ENCODE measurements around the gene MFSD1. TPM values are rescaled to one million over a fixed set of nuclear protein-coding genes. Genes with fewer than 3 reads are reported as not detected.

The MFSD1 gene
- total and polyA plus RNA-seq, 2 of the 4 experiments (the other 2 are of a cell fraction): 50.4 to 64.2 TPM

DNA sequence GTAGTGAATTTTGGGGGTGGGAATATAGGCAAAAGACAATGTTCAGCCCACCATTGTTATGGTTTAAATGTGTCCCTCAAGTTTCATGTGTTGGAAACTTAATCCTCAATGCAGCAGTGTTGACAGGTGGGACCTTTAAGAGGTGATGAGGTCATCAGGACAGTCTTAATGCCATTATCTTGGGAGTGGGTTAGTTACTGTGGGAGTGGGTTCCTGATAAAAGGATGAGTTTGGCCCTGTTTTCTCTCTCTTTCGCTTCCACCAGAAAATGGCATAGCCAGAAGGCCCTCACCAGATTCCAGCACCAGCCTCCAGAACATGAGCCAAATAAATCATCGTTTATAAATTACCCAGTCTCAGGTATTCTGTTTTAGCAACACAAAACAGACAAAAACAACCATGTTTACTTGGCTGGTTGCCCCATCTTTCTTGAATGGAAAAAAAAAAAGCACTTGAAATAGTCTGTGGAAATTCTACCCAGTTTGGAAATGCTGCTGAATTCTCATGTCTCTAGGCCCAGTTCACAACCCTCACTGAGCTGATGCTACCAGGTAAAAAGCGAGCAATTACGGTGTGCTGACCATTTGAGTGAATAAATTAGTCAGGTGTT is 31.0 kb upstream of the MFSD1 start (continued):
- TF ChIP-seq, protein P1, sequence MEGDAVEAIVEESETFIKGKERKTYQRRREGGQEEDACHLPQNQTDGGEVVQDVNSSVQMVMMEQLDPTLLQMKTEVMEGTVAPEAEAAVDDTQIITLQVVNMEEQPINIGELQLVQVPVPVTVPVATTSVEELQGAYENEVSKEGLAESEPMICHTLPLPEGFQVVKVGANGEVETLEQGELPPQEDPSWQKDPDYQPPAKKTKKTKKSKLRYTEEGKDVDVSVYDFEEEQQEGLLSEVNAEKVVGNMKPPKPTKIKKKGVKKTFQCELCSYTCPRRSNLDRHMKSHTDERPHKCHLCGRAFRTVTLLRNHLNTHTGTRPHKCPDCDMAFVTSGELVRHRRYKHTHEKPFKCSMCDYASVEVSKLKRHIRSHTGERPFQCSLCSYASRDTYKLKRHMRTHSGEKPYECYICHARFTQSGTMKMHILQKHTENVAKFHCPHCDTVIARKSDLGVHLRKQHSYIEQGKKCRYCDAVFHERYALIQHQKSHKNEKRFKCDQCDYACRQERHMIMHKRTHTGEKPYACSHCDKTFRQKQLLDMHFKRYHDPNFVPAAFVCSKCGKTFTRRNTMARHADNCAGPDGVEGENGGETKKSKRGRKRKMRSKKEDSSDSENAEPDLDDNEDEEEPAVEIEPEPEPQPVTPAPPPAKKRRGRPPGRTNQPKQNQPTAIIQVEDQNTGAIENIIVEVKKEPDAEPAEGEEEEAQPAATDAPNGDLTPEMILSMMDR (conservative IDR thresholded peaks at IDR 0.05; ENCODE audit: low read depth, low read length): no peak

DNA sequence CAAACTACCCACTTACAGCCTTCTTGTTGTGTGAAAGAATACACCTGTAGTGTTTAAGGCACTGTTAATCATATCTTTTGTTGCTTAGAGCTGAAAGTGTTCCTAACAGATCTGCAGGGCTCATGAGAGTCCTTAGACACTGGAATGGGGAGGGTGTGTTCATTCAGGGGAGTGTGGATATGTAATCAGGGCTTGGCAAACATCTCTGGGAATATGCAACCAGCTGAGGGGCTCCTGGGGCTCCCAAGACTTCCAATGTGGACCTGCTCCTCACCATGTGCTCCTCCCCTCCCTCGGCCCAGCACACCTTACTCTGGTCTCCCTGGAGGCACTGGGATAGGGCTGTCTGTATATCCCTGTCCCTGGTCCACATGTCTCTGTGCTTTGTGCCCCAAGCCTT is 30.3 kb upstream of the MFSD1 start:
- H2BK15ac ChIP-seq (ENCODE audit: low read depth, low read length): peak overlapping the region; percentile 25; the same call in 1 of the 3 replicates
- ChIA-PET POLR2A (ENCODE audit: unreplicated experiment) (no interaction called here), CTCF (no interaction called here)
- peak overlapping the region; percentile 67 for H3K18ac ChIP-seq (ENCODE audit: low read depth, low read length)
- ATAC-seq (ENCODE audit: low read depth) (no peak), DNase-seq (no peak)
- peaks cover 23% of the 10 kb centered on the region for H3K4me1 ChIP-seq (ENCODE audit: control insufficient read depth, insufficient read depth, low read length)
- no peak overlapping the region for H2BK5ac ChIP-seq (ENCODE audit: low read depth, low read length, poor library complexity, severe bottlenecking)
- no peaks in the 10 kb centered on the region; a peak in 1 of 4 replicates for H3K79me1 ChIP-seq (ENCODE audit: low read depth in 1 of 2, low read length in 2 of 2)
- no peak overlapping the region for H3K4me2 ChIP-seq (ENCODE audit: low read depth, low read length)
- peaks cover 12% of the 10 kb centered on the region for H3K9me1 ChIP-seq (ENCODE audit: insufficient read depth, low read length)
- BruUV-seq (replicated peaks): no TSS peak
- no peak overlapping the region for H3K27ac ChIP-seq (ENCODE audit: insufficient read depth, low read length)
- H3K9me3 ChIP-seq (ENCODE audit: control insufficient read depth, insufficient read depth, low read length): no peaks in the 10 kb centered on the region
- dilution Hi-C loops (cut with HindIII; ENCODE audit: low sequenced_read_pairs, unreplicated experiment): no loop called here
- H3K23ac ChIP-seq (ENCODE audit: low read depth, low read length): no peak overlapping the region
- no peak overlapping the region for H2AK9ac ChIP-seq (replicated peaks; ENCODE audit: low read depth, low read length, poor library complexity)
- H2AK5ac ChIP-seq (ENCODE audit: low read depth, low read length): peak overlapping the region; percentile 77; the same call in 1 of the 2 replicates
- no peak overlapping the region for H3K56ac ChIP-seq (ENCODE audit: extremely low read depth, insufficient read depth, low read length)
- 0 out of 2 replicates have a peak, but pooled peaks cover 2% of the 10 kb centered on the region for H4K20me1 ChIP-seq (ENCODE audit: insufficient read depth, low read length)
- no CpG with 5 or more reads among the region's 1 CpG for WGBS, 2 experiments (ENCODE audit: extremely low coverage in 2 of 2, insufficient read length in 1 of 2)
- intact Hi-C loops (cut with micrococcal nuclease): no loop called here
- H4K5ac ChIP-seq (ENCODE audit: low read depth, low read length): no peak overlapping the region; the same call in 1 of the 2 replicates
- peak overlapping the region; percentile 31 for H4K91ac ChIP-seq (ENCODE audit: insufficient read depth, low read depth, low read length)
- peak overlapping the region; percentile 49; the same call in 1 of the 2 replicates for H3K4ac ChIP-seq (ENCODE audit: low read depth, low read length)
- no peak overlapping the region; the same call in 1 of the 2 replicates for H3K14ac ChIP-seq (replicated peaks; ENCODE audit: low read depth, low read length)
- H3K4me3 ChIP-seq (ENCODE audit: insufficient read depth, low read depth, low read length): no peak overlapping the region
- peak overlapping the region; percentile 33; the same call in 1 of the 2 replicates for H2BK120ac ChIP-seq (ENCODE audit: low read depth, low read length)
- no peaks in the 10 kb centered on the region for H3K27me3 ChIP-seq (ENCODE audit: control insufficient read depth, insufficient read depth, low read length)
- H3K9ac ChIP-seq (ENCODE audit: low read depth, low read length): no peak overlapping the region
- H2BK20ac ChIP-seq (ENCODE audit: low read depth, low read length): peak overlapping the region; percentile 36; the same call in 1 of the 2 replicates
- in situ Hi-C loops (cut with MboI; ENCODE audit: low sequenced_read_pairs): no loop called here
- no peak overlapping the region for H4K8ac ChIP-seq (ENCODE audit: low read depth in 2 of 2, low read length in 2 of 2)
- no peak overlapping the region for H2AFZ ChIP-seq (replicated peaks; ENCODE audit: low read length, poor library complexity)
- no peaks in the 10 kb centered on the region for H3K36me3 ChIP-seq (ENCODE audit: control insufficient read depth, insufficient read depth, low read length)
- TF ChIP-seq CEBPB (IDR thresholded peaks at IDR 0.05; ENCODE audit: low read depth, low read length): no peak
- TF ChIP-seq MAZ (IDR thresholded peaks at IDR 0.05; ENCODE audit: borderline replicate concordance, low read depth, low read length): no peak
- no peak for TF ChIP-seq RCOR1 (IDR thresholded peaks at IDR 0.05; ENCODE audit: insufficient replicate concordance, low read length)
- TF ChIP-seq MAFK (IDR thresholded peaks at IDR 0.05; ENCODE audit: low read depth, low read length): no peak
- no peak for TF ChIP-seq SMC3 (IDR thresholded peaks at IDR 0.05; ENCODE audit: low read depth, low read length)
- TF ChIP-seq NFE2L2 (IDR thresholded peaks at IDR 0.05; ENCODE audit: low read depth, low read length): no peak
- no peak for TF ChIP-seq RFX5 (IDR thresholded peaks at IDR 0.05; ENCODE audit: low read depth, low read length)
- TF ChIP-seq POLR2A (IDR thresholded peaks at IDR 0.05; ENCODE audit: low read depth, low read length): no peak
- TF ChIP-seq BHLHE40 (IDR thresholded peaks at IDR 0.05; ENCODE audit: low read depth, low read length): no peak
- no peak for TF ChIP-seq FOS (IDR thresholded peaks at IDR 0.05; ENCODE audit: low read depth, low read length)
- no peak for TF ChIP-seq MXI1 (IDR thresholded peaks at IDR 0.05; ENCODE audit: borderline replicate concordance, low read depth, low read length)
- TF ChIP-seq, protein P2, sequence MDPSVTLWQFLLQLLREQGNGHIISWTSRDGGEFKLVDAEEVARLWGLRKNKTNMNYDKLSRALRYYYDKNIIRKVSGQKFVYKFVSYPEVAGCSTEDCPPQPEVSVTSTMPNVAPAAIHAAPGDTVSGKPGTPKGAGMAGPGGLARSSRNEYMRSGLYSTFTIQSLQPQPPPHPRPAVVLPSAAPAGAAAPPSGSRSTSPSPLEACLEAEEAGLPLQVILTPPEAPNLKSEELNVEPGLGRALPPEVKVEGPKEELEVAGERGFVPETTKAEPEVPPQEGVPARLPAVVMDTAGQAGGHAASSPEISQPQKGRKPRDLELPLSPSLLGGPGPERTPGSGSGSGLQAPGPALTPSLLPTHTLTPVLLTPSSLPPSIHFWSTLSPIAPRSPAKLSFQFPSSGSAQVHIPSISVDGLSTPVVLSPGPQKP (IDR thresholded peaks at IDR 0.05; ENCODE audit: borderline replicate concordance, low read depth, low read length): no peak
- no peak for TF ChIP-seq RAD21 (IDR thresholded peaks at IDR 0.05; ENCODE audit: low read length)
- TF ChIP-seq CHD1 (IDR thresholded peaks at IDR 0.05; ENCODE audit: low read depth, low read length): no peak

Data from IMR-90 (cell line).